ENCODE data around the gene CENPN. TPM values are rescaled to one million over a fixed set of nuclear protein-coding genes. Genes with fewer than 3 reads are reported as not detected.

Gene CENPN
- total and polyA plus RNA-seq, 2 of the 8 experiments (the other 6 are each of a cell fraction or from before 2014, with no cell fraction given), result 32.8 to 67.0 TPM

DNA sequence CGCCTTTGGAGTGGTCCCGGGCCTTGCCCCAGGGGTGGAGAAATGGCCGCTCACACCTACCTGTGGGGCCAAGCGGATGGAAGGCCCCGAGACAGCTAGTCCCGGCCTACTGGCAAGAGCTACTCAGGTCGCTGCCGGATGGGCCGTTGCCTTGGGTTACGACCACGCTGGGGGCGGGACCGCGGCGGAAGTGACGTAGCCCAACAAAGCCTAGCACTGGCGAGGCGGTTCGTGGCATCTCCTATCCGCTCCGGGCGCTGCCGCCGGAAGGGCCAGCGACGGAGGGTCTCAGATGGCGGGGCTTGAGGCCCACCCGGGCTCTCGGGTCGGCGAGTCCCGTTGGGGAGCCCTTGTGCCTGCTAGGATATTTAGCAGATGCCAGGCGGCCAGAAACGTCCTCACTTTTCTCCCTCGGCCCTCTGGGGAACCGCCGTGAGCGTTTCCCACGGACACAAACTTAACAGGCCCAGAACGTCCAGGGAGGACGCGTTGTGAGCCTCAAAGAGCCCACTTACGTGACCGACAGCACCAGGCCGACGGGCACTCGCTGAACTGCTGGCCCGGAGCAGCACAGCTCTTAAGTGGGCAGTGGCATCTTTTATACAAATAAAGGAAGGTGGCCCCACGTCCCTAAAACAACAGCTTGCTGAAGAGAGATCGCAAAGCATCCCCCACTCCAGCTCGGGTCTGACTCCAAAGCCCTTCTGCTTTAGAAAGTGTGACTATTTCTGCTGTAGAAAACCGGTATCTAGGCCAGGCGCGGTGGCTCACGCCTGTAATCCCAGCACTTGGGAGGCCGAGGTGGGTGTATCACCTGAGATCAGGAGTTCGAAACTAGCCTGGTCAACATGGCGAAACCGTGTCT, 70.3 kb downstream of the CENPN start, which contains the start of gene C16orf46 (continued):
- TF ChIP-seq, protein P1, sequence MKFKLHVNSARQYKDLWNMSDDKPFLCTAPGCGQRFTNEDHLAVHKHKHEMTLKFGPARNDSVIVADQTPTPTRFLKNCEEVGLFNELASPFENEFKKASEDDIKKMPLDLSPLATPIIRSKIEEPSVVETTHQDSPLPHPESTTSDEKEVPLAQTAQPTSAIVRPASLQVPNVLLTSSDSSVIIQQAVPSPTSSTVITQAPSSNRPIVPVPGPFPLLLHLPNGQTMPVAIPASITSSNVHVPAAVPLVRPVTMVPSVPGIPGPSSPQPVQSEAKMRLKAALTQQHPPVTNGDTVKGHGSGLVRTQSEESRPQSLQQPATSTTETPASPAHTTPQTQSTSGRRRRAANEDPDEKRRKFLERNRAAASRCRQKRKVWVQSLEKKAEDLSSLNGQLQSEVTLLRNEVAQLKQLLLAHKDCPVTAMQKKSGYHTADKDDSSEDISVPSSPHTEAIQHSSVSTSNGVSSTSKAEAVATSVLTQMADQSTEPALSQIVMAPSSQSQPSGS (IDR thresholded peaks at IDR 0.05; ENCODE audit: low read length), result no peak
- TF ChIP-seq SAP30 (IDR thresholded peaks at IDR 0.05; ENCODE audit: insufficient read depth, insufficient replicate concordance, low read length), result peak; percentile 90
- peak; percentile 70; the same call in 1 of the 2 replicates for TF ChIP-seq RBBP5 (IDR thresholded peaks at IDR 0.05; ENCODE audit: borderline replicate concordance, low read depth, low read length)
- no peak for TF ChIP-seq BRCA1 (IDR thresholded peaks at IDR 0.05; ENCODE audit: low read depth, low read length)
- peak; percentile 89 for TF ChIP-seq TAF1 (IDR thresholded peaks at IDR 0.05; ENCODE audit: low read depth, low read length)
- TF ChIP-seq ASH2L (IDR thresholded peaks at IDR 0.05; ENCODE audit: low read length), result peak; percentile 93
- TF ChIP-seq CREB1 (IDR thresholded peaks at IDR 0.05), result peak; percentile 94
- TF ChIP-seq SP1 (IDR thresholded peaks at IDR 0.05; ENCODE audit: low read depth, low read length), result peak; percentile 68; the same call in 1 of the 2 replicates
- TF ChIP-seq EGR1 (IDR thresholded peaks at IDR 0.05; ENCODE audit: borderline replicate concordance, low read depth, low read length), result no peak
- peak in 1 of 2 experiments; percentile 97; a peak in 2 of 4 replicates for TF ChIP-seq SIN3A (conservative IDR thresholded peaks at IDR 0.05 in 1 of 2, IDR thresholded peaks at IDR 0.05 in 1 of 2; ENCODE audit: low read depth in 1 of 2, low read length in 2 of 2)
- TF ChIP-seq, protein P2, sequence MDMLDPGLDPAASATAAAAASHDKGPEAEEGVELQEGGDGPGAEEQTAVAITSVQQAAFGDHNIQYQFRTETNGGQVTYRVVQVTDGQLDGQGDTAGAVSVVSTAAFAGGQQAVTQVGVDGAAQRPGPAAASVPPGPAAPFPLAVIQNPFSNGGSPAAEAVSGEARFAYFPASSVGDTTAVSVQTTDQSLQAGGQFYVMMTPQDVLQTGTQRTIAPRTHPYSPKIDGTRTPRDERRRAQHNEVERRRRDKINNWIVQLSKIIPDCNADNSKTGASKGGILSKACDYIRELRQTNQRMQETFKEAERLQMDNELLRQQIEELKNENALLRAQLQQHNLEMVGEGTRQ (IDR thresholded peaks at IDR 0.05; ENCODE audit: low read length), result no peak
- no peak for TF ChIP-seq CEBPB (IDR thresholded peaks at IDR 0.05; ENCODE audit: low read depth, low read length)
- TF ChIP-seq HDAC2 (IDR thresholded peaks at IDR 0.05; ENCODE audit: borderline replicate concordance in 1 of 2, low read depth in 2 of 2, low read length in 2 of 2), result peak in 1 of 2 experiments; percentile 90; a peak in 1 of 4 replicates
- TF ChIP-seq EP300 (IDR thresholded peaks at IDR 0.05; ENCODE audit: borderline replicate concordance in 1 of 2, low read depth in 2 of 2, low read length in 2 of 2), result no peak
- no peak for TF ChIP-seq CBX8 (IDR thresholded peaks at IDR 0.05; ENCODE audit: borderline replicate concordance, low read depth, low read length)
- peak; percentile 77 for TF ChIP-seq TBP (IDR thresholded peaks at IDR 0.05; ENCODE audit: low read depth, low read length)
- TF ChIP-seq HDAC6 (IDR thresholded peaks at IDR 0.05; ENCODE audit: low read depth, low read length), result no peak
- no peak for TF ChIP-seq MAFK (IDR thresholded peaks at IDR 0.05; ENCODE audit: low read depth, low read length)
- TF ChIP-seq PHF8 (conservative IDR thresholded peaks at IDR 0.05; ENCODE audit: low read depth, low read length), result peak; percentile 93
- TF ChIP-seq ZNF274 (IDR thresholded peaks at IDR 0.05; ENCODE audit: borderline replicate concordance, extremely low read depth, low read length), result no peak
